ENCODE results near the gene OGT.
"Not testable (repeated sequence)": the region's sequence is repeated elsewhere in the genome, so short reads cannot be mapped to it uniquely, and the experiment has no call there.

DNA sequence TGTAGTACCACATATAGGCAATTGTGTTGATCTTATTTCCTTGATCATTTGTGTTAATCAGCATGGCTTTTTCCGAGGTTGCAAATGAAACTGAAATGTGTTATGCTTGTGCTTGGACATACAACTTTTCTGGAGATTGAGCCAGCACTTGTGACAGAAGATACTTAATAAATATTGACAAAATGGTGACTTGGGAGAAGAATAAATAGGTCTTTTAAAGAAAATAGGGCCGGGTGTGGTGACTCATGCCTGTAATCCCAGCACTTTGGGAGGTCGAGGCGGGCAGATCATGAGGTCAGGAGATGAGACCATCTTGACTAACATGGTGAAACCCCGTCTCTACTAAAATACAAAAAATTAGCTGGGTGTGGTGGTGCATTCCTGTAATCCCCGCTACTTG lies 26.9 kb downstream of the OGT start:
- TF ChIP-seq, protein P1, sequence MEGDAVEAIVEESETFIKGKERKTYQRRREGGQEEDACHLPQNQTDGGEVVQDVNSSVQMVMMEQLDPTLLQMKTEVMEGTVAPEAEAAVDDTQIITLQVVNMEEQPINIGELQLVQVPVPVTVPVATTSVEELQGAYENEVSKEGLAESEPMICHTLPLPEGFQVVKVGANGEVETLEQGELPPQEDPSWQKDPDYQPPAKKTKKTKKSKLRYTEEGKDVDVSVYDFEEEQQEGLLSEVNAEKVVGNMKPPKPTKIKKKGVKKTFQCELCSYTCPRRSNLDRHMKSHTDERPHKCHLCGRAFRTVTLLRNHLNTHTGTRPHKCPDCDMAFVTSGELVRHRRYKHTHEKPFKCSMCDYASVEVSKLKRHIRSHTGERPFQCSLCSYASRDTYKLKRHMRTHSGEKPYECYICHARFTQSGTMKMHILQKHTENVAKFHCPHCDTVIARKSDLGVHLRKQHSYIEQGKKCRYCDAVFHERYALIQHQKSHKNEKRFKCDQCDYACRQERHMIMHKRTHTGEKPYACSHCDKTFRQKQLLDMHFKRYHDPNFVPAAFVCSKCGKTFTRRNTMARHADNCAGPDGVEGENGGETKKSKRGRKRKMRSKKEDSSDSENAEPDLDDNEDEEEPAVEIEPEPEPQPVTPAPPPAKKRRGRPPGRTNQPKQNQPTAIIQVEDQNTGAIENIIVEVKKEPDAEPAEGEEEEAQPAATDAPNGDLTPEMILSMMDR (conservative IDR thresholded peaks at IDR 0.05; ENCODE audit: low read depth, low read length): not testable (repeated sequence)
- not testable (repeated sequence) for TF ChIP-seq EZH2 (IDR thresholded peaks at IDR 0.05; ENCODE audit: borderline replicate concordance, low read depth, low read length, poor library complexity, severe bottlenecking)
